Myocyte (in vitro differentiated cells): Measurements from ENCODE around the gene RO60. TPM values are rescaled to one million over a fixed set of nuclear protein-coding genes. Genes with fewer than 3 reads are reported as not detected.

ENCODE experiments used
- DNase-seq: peaks from one replicate; pipeline ENCODE4 v3.0.0-alpha.2; 2012; ENCODE audit warnings: low read depth
- total RNA-seq: library from RNA; depleted of rRNA; stranded (reverse); fragments of >200 nt; gene quantifications from 2 replicates; pipeline ENCODE4 v1.2.3, GENCODE V29; 2014

Gene RO60
- total RNA-seq, 1 donor from 2014 or later = 82.5 TPM

DNA sequence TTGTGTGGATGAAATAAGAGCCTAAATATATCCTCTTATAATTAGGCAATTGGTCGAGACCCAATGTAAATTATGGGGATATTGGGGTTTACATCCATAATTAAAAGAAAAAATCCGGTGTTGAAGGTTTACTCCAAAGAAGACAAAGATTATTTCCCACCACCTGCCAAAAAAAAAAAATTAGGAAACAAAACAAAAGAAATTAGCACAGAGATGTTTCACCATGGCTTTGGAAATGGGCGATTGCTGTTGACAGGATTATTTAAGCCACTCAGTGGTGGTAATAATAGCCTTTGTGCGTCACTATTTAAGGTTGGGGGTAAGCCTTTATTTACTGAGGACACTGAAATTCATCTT, 46.4 kb downstream of the RO60 start:
- no peak for DNase-seq

GRCh38 chr1:193108471-193108870, 49.1 kb downstream of the RO60 start:
- no peak for DNase-seq

Other genes with a start within 250 kb of the RO60 start
- gene UCHL5, start 252 bp upstream of the RO60 start, total RNA-seq = 37.4 and 48.3 TPM in 2 replicates
- 13.9 and 28.8 TPM in 2 replicates for gene GLRX2, start 45.8 kb downstream of the RO60 start, total RNA-seq
- 29.2 and 35.0 TPM in 2 replicates for gene CDC73, start 62.4 kb downstream of the RO60 start, total RNA-seq
- gene B3GALT2, start 127.0 kb downstream of the RO60 start, total RNA-seq = 9.9 and 16.8 TPM in 2 replicates